Measurements from ENCODE around the gene PDK4. TPM values are rescaled to one million over a fixed set of nuclear protein-coding genes. Genes with fewer than 3 reads are reported as not detected.

PDK4 gene
- total RNA-seq, 1 donor from 2014 or later, result not detected

DNA sequence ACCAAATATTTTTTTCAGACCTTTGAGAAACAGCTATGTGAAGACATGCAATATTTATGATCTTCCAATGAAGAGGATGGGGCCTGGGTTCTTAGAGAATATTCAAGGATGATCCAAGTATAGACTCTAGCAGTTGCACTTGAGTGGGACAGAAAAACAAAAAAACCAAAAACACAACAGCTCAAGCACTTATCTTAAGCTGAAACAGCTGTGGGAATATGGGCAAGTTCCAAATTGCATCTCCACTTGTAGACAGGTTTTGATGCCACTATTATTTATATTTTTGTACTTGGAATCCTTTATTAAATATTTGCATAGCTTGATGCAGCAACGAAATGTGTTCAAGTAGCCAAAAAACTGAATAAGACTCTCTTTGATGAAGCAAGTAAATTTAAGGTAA, 2.2 kb upstream of the PDK4 start:
- intact Hi-C loops (cut with micrococcal nuclease), result no loop called here
- Mint-ChIP-seq H3K36me3 (ENCODE audit: low read depth) (no peaks in the 10 kb centered on the region), H3K4me3 (ENCODE audit: low read depth) (no peak overlapping the region), H3K27ac (no peak overlapping the region), H3K4me1 (ENCODE audit: low read depth) (no peaks in the 10 kb centered on the region), H3K9me3 (no peaks in the 10 kb centered on the region), H3K27me3 (ENCODE audit: low read depth) (peaks cover 24% of the 10 kb centered on the region)
- no peak for DNase-seq (ENCODE audit: low spot score)

DNA sequence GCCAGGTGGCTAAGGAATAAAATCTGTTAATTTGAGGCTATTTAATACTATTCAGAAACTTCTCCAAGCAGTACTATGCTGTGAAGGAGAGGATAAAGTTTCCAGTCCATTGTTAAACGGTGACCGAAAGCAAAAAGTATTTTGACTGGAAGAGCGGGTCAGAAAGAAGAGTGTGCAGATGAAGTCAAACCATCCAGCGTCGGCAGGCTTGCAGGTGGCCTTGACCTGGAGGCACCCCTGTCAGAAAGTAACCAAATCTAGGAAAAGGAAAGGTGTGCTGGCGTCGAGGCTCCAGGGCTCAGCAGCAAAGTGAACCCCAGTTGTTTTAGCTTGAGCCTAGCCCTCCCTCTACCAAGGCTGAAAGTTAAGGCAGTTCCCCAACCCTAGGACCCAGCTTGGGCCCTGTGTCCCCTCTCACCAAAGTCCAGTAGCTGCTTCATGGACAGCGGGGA, 544 bp downstream of the PDK4 start:
- H3K36me3 Mint-ChIP-seq (ENCODE audit: low read depth), result no peaks in the 10 kb centered on the region
- H3K9me3 Mint-ChIP-seq, result no peaks in the 10 kb centered on the region
- DNase-seq (ENCODE audit: low spot score), result no peak
- intact Hi-C loops (cut with micrococcal nuclease), result no loop called here
- H3K27ac Mint-ChIP-seq, result no peak overlapping the region
- H3K27me3 Mint-ChIP-seq (ENCODE audit: low read depth), result peaks cover 24% of the 10 kb centered on the region
- H3K4me3 Mint-ChIP-seq (ENCODE audit: low read depth), result no peak overlapping the region
- no peaks in the 10 kb centered on the region for H3K4me1 Mint-ChIP-seq (ENCODE audit: low read depth)

DNA sequence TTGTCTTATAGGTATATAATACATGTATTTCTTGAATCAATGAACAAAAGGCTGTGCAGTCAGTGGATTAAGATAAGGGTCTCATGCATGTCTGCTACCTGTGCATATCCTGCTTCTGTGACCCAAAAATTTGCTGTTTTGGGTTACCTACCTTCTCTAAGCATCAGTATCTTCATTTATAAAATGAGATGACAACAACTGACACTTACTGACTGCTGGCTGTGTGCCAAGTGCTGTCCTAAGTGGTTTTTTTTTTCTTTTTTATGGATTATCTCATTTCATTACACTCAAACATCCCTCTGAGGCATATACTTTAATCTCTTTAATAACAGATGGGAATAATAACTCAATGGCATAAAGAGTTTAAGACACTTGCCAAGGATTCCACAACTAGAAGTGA, 2.1 kb downstream of the PDK4 start:
- Mint-ChIP-seq H3K9me3 (no peaks in the 10 kb centered on the region), H3K4me1 (ENCODE audit: low read depth) (no peaks in the 10 kb centered on the region), H3K36me3 (ENCODE audit: low read depth) (no peaks in the 10 kb centered on the region), H3K27ac (no peak overlapping the region), H3K27me3 (ENCODE audit: low read depth) (peaks cover 21% of the 10 kb centered on the region), H3K4me3 (ENCODE audit: low read depth) (no peak overlapping the region)
- intact Hi-C loops (cut with micrococcal nuclease), result no loop called here
- no peak for DNase-seq (ENCODE audit: low spot score)

DNA sequence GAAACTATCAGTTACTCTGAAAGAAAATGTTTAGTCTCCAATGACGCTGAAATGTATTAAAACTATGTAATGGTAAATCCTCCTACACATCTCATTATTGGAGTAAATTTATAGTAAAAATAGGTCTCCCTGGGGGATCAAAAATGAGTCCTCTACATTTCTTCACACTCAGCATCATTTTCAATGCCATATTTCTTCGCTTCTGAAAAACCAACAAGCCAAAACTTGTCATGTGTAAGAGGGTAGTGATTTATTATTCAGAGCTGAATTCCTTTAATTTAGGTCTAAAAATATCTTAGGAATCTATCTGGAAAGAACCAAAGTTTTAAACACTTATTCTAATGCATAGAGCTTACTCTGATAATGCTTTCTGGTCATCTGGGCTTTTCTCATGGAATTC, 3.0 kb downstream of the PDK4 start:
- Mint-ChIP-seq H3K27ac (no peak overlapping the region), H3K27me3 (ENCODE audit: low read depth) (peaks cover 19% of the 10 kb centered on the region), H3K4me1 (ENCODE audit: low read depth) (no peaks in the 10 kb centered on the region), H3K4me3 (ENCODE audit: low read depth) (no peak overlapping the region), H3K9me3 (no peaks in the 10 kb centered on the region), H3K36me3 (ENCODE audit: low read depth) (no peaks in the 10 kb centered on the region)
- intact Hi-C loops (cut with micrococcal nuclease), result no loop called here
- DNase-seq (ENCODE audit: low spot score), result no peak

GRCh38 chr7:95592570-95592969, 3.7 kb downstream of the PDK4 start:
- Mint-ChIP-seq H3K27ac (no peak overlapping the region), H3K36me3 (ENCODE audit: low read depth) (no peaks in the 10 kb centered on the region), H3K9me3 (no peaks in the 10 kb centered on the region), H3K4me3 (ENCODE audit: low read depth) (no peak overlapping the region), H3K4me1 (ENCODE audit: low read depth) (no peaks in the 10 kb centered on the region), H3K27me3 (ENCODE audit: low read depth) (peaks cover 19% of the 10 kb centered on the region)
- intact Hi-C loops (cut with micrococcal nuclease), result no loop called here
- DNase-seq (ENCODE audit: low spot score), result no peak

GRCh38 chr7:95590387-95591248, 5.7 kb downstream of the PDK4 start:
- Mint-ChIP-seq H3K9me3 (no peaks in the 10 kb centered on the region), H3K36me3 (ENCODE audit: low read depth) (no peaks in the 10 kb centered on the region)
- intact Hi-C loops (cut with micrococcal nuclease), result no loop called here

DNA sequence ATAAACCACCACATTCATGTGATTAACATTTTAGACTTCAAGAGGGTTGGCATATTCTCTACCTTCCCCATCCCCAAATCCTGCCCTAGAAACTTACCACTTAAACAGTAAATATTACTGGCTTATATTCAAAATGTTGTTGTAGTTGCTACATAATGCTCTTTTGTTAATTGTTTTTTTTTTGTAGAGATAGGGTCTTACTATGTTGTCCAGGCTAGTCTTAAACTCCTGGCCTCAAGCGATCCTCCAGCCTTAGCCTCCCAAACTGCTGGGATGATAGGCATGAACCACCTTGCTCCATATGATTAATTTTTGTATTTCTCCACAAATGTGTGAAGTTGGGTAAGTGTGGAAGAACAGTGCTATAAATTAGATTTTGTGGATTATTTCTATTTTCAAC, 6.5 kb downstream of the PDK4 start:
- no peak overlapping the region for H3K4me3 Mint-ChIP-seq (ENCODE audit: low read depth)
- H3K27ac Mint-ChIP-seq, result no peak overlapping the region
- no peaks in the 10 kb centered on the region for H3K9me3 Mint-ChIP-seq
- no peaks in the 10 kb centered on the region for H3K27me3 Mint-ChIP-seq (ENCODE audit: low read depth)
- no peaks in the 10 kb centered on the region for H3K4me1 Mint-ChIP-seq (ENCODE audit: low read depth)
- no peaks in the 10 kb centered on the region for H3K36me3 Mint-ChIP-seq (ENCODE audit: low read depth)
- DNase-seq (ENCODE audit: low spot score), result no peak
- intact Hi-C loops (cut with micrococcal nuclease), result no loop called here

More at GRCh38 chr7:95590387-95591248, 5.7 kb downstream of the PDK4 start:
- Mint-ChIP-seq H3K27me3 (ENCODE audit: low read depth) (peaks cover 5% of the 10 kb centered on the region), H3K27ac (no peak overlapping the region), H3K4me3 (ENCODE audit: low read depth) (no peak overlapping the region), H3K4me1 (ENCODE audit: low read depth) (no peaks in the 10 kb centered on the region)
- DNase-seq (ENCODE audit: low spot score), result no peak

DNA sequence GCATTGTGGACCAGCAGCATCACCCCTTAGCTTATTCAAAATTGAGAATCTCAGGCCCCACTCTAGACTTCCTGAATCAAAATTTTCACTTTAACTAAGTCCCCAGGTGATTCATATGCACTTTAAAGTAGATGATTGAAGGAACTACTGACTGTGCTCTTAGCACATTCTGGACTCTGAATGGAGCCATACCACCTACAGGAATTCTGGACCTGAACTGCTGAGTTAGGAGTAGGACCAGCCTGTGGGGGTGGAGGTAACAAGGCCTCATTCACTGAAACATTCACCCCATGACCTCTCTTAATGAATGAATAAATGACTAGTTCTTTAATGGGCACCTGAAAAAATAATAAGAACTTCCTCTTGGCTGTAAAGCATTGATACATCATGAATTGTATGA, 7.3 kb downstream of the PDK4 start:
- no peak overlapping the region for H3K27ac Mint-ChIP-seq
- peaks cover 2% of the 10 kb centered on the region for H3K27me3 Mint-ChIP-seq (ENCODE audit: low read depth)
- H3K9me3 Mint-ChIP-seq, result no peaks in the 10 kb centered on the region
- no peak for DNase-seq (ENCODE audit: low spot score)
- H3K36me3 Mint-ChIP-seq (ENCODE audit: low read depth), result no peaks in the 10 kb centered on the region
- H3K4me3 Mint-ChIP-seq (ENCODE audit: low read depth), result no peak overlapping the region
- H3K4me1 Mint-ChIP-seq (ENCODE audit: low read depth), result no peaks in the 10 kb centered on the region
- intact Hi-C loops (cut with micrococcal nuclease), result no loop called here

GRCh38 chr7:95586951-95587301, 9.4 kb downstream of the PDK4 start:
- Mint-ChIP-seq H3K27me3 (ENCODE audit: low read depth) (peaks cover 2% of the 10 kb centered on the region), H3K27ac (no peak overlapping the region), H3K4me3 (ENCODE audit: low read depth) (no peak overlapping the region), H3K9me3 (no peaks in the 10 kb centered on the region), H3K4me1 (ENCODE audit: low read depth) (no peaks in the 10 kb centered on the region), H3K36me3 (ENCODE audit: low read depth) (no peaks in the 10 kb centered on the region)
- intact Hi-C loops (cut with micrococcal nuclease), result no loop called here
- no peak for DNase-seq (ENCODE audit: low spot score)

DNA sequence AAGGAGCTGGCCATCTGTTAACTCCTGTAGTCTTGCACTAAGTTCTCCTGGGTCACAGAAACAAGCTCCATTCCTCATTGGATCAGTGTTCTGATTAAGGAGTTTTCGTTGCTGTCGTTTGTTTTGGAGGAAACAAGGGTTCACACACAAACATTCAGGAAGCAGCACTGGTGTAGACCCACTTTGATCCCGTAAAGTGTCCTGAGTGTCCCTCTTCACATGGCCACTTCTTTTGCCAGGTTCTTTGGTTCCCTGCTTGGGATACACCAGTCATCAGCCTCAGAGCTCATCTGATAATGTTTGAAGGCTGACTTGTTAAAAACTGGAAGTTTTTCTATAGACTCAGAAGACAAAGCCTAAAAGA, 10.9 kb downstream of the PDK4 start:
- Mint-ChIP-seq H3K36me3 (ENCODE audit: low read depth) (no peaks in the 10 kb centered on the region), H3K27ac (no peak overlapping the region), H3K4me3 (ENCODE audit: low read depth) (no peak overlapping the region), H3K27me3 (ENCODE audit: low read depth) (peaks cover 2% of the 10 kb centered on the region), H3K4me1 (ENCODE audit: low read depth) (no peaks in the 10 kb centered on the region), H3K9me3 (no peaks in the 10 kb centered on the region)
- DNase-seq (ENCODE audit: low spot score), result no peak
- intact Hi-C loops (cut with micrococcal nuclease), result no loop called here

DNA sequence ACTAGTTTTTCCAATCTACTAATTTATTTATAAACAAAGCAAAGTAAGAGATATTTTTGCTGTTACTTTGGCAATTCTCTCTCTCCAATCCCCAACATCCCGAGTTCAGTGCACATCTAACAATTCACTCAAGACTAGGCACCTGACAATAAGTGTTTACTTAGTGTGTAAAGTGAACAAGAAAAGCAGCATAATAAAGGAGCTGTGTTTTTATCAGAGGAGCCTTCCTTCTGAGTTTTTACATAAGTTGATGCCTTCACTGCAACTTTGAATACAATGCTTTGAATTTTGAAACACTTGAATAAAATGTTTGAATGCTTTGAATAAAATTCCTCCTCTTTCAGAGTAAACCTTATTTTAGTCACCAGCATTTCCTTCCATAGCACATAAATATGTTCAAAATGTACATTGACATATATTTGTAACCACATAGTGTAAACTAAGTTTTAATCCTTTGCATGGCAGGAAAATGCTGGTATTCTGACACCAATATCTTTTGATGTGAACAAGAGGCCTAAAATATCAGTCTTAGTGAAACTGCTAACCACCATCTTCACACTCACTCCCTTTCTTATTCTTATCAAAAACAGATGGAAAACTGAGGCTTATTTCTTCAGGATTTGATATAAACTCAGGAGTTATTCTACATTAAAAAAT, 11.4 kb downstream of the PDK4 start:
- Mint-ChIP-seq H3K4me3 (ENCODE audit: low read depth) (no peak overlapping the region), H3K9me3 (no peaks in the 10 kb centered on the region), H3K27ac (no peak overlapping the region), H3K27me3 (ENCODE audit: low read depth) (peaks cover 2% of the 10 kb centered on the region), H3K36me3 (ENCODE audit: low read depth) (no peaks in the 10 kb centered on the region), H3K4me1 (ENCODE audit: low read depth) (no peaks in the 10 kb centered on the region)
- intact Hi-C loops (cut with micrococcal nuclease), result no loop called here
- no peak for DNase-seq (ENCODE audit: low spot score)

GRCh38 chr7:95583834-95584621, 12.3 kb downstream of the PDK4 start:
- H3K36me3 Mint-ChIP-seq (ENCODE audit: low read depth), result no peaks in the 10 kb centered on the region
- H3K4me3 Mint-ChIP-seq (ENCODE audit: low read depth), result no peak overlapping the region
- no peaks in the 10 kb centered on the region for H3K9me3 Mint-ChIP-seq
- DNase-seq (ENCODE audit: low spot score), result no peak
- H3K4me1 Mint-ChIP-seq (ENCODE audit: low read depth), result no peaks in the 10 kb centered on the region
- intact Hi-C loops (cut with micrococcal nuclease), result no loop called here
- H3K27ac Mint-ChIP-seq, result no peak overlapping the region
- H3K27me3 Mint-ChIP-seq (ENCODE audit: low read depth), result peaks cover 2% of the 10 kb centered on the region
